ENCODE measurements around the gene GTPBP10. TPM values are rescaled to one million over a fixed set of nuclear protein-coding genes. Genes with fewer than 3 reads are reported as not detected.

GTPBP10 gene
- total and polyA plus RNA-seq, 2 of the 13 experiments (the other 11 are each of a cell fraction or from before 2014, with no cell fraction given): 13.3 to 38.7 TPM

GRCh38 chr7:90346336-90347125 lies at the start of gene GTPBP10 (continued):
- 0 out of 2 replicates have a peak, but pooled peaks have one; percentile 35 for TF ChIP-seq ZFP41 (CRISPR knock-in tag; IDR thresholded peaks at IDR 0.05; ENCODE audit: borderline replicate concordance)
- TF ChIP-seq RBFOX2 (IDR thresholded peaks at IDR 0.05; ENCODE audit: low read depth, low read length): peak; percentile 86
- no peak for TF ChIP-seq HMG20B (CRISPR knock-in tag; conservative IDR thresholded peaks at IDR 0.05)
- TF ChIP-seq RFXAP (CRISPR knock-in tag; IDR thresholded peaks at IDR 0.05; ENCODE audit: borderline replicate concordance): no peak
- TF ChIP-seq ZNF451 (CRISPR knock-in tag; IDR thresholded peaks at IDR 0.05): 0 out of 2 replicates have a peak, but pooled peaks have one; percentile 35
- TF ChIP-seq ZNF776 (CRISPR knock-in tag; IDR thresholded peaks at IDR 0.05): no peak
- TF ChIP-seq ZNF580 (CRISPR knock-in tag; IDR thresholded peaks at IDR 0.05; ENCODE audit: borderline replicate concordance, low read depth): 0 out of 2 replicates have a peak, but pooled peaks have one; percentile 85
- TF ChIP-seq ZFY (CRISPR knock-in tag; IDR thresholded peaks at IDR 0.05): peak; percentile 96
- no peak for TF ChIP-seq ZFP62 (CRISPR knock-in tag; IDR thresholded peaks at IDR 0.05)
- TF ChIP-seq ZNF747 (CRISPR knock-in tag; IDR thresholded peaks at IDR 0.05; ENCODE audit: borderline replicate concordance): no peak; the same call in 1 of the 2 replicates
- TF ChIP-seq SMAD1 (CRISPR knock-in tag; IDR thresholded peaks at IDR 0.05; ENCODE audit: borderline replicate concordance, low read depth): peak; percentile 77; the same call in 1 of the 2 replicates
- TF ChIP-seq ATF7-NPFF (CRISPR knock-in tag; IDR thresholded peaks at IDR 0.05; ENCODE audit: low read depth): peak; percentile 92
- TF ChIP-seq NR3C1 (CRISPR knock-in tag; IDR thresholded peaks at IDR 0.05): no peak
- peak; percentile 72 for TF ChIP-seq PITX1 (CRISPR knock-in tag; IDR thresholded peaks at IDR 0.05)
- peak; percentile 39; the same call in 1 of the 2 replicates for TF ChIP-seq ZNF710 (CRISPR knock-in tag; IDR thresholded peaks at IDR 0.05; ENCODE audit: borderline replicate concordance)
- TF ChIP-seq, protein P1, sequence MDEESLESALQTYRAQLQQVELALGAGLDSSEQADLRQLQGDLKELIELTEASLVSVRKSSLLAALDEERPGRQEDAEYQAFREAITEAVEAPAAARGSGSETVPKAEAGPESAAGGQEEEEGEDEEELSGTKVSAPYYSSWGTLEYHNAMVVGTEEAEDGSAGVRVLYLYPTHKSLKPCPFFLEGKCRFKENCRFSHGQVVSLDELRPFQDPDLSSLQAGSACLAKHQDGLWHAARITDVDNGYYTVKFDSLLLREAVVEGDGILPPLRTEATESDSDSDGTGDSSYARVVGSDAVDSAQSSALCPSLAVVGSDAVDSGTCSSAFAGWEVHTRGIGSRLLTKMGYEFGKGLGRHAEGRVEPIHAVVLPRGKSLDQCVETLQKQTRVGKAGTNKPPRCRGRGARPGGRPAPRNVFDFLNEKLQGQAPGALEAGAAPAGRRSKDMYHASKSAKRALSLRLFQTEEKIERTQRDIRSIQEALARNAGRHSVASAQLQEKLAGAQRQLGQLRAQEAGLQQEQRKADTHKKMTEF (CRISPR knock-in tag; IDR thresholded peaks at IDR 0.05): peak; percentile 91
- TF ChIP-seq, protein P2, sequence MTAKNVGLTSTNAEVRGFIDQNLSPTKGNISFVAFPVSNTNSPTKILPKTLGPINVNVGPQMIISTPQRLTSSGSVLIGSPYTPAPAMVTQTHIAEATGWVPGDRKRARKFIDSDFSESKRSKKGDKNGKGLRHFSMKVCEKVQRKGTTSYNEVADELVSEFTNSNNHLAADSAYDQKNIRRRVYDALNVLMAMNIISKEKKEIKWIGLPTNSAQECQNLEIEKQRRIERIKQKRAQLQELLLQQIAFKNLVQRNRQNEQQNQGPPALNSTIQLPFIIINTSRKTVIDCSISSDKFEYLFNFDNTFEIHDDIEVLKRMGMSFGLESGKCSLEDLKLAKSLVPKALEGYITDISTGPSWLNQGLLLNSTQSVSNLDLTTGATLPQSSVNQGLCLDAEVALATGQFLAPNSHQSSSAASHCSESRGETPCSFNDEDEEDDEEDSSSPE (CRISPR knock-in tag; IDR thresholded peaks at IDR 0.05): peak; percentile 53
- TF ChIP-seq, protein P3, sequence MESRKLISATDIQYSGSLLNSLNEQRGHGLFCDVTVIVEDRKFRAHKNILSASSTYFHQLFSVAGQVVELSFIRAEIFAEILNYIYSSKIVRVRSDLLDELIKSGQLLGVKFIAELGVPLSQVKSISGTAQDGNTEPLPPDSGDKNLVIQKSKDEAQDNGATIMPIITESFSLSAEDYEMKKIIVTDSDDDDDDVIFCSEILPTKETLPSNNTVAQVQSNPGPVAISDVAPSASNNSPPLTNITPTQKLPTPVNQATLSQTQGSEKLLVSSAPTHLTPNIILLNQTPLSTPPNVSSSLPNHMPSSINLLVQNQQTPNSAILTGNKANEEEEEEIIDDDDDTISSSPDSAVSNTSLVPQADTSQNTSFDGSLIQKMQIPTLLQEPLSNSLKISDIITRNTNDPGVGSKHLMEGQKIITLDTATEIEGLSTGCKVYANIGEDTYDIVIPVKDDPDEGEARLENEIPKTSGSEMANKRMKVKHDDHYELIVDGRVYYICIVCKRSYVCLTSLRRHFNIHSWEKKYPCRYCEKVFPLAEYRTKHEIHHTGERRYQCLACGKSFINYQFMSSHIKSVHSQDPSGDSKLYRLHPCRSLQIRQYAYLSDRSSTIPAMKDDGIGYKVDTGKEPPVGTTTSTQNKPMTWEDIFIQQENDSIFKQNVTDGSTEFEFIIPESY (CRISPR knock-in tag; IDR thresholded peaks at IDR 0.05): peak; percentile 16; the same call in 1 of the 2 replicates
- peak; percentile 83; the same call in 1 of the 2 replicates for TF ChIP-seq MXD1 (CRISPR knock-in tag; IDR thresholded peaks at IDR 0.05)
- no peak for TF ChIP-seq CHD4 (IDR thresholded peaks at IDR 0.05; ENCODE audit: borderline replicate concordance, low read length)
- TF ChIP-seq ZIK1 (CRISPR knock-in tag; IDR thresholded peaks at IDR 0.05; ENCODE audit: borderline replicate concordance, low read depth): peak; percentile 92; the same call in 1 of the 2 replicates
